Activated CD4-positive, alpha-beta T cell treated with anti-CD3 and anti-CD28 coated beads, Interleukin-2, amount 50 U/mL, for 24 hours (primary cell): ENCODE data around the gene IDH2.
A peak's percentile ranks its signal among the peaks of the same experiment; 100 is the strongest.
"Not testable (repeated sequence)": the region's sequence is repeated elsewhere in the genome, so short reads cannot be mapped to it uniquely, and the experiment has no call there.

Experiments used
- DNase-seq, 2 donors: peaks; one replicate each; pipeline ENCODE4 v3.0.0-alpha.2; 2020; ENCODE audit warnings: low read depth in 1 of 2, low spot score in 1 of 2

The IDH2 gene

GRCh38 chr15:90115783-90116182 is 13.5 kb upstream of the IDH2 start:
- no peak for DNase-seq

- DNase-seq: no peak
These were observed 12.2 kb upstream of the IDH2 start for GRCh38 chr15:90114451-90114901.

- no peak for DNase-seq
These were observed 10.9 kb upstream of the IDH2 start for GRCh38 chr15:90113166-90113565.

- not testable (repeated sequence) for DNase-seq
These were observed 7.0 kb upstream of the IDH2 start for GRCh38 chr15:90109163-90109751.

- not testable (repeated sequence) for DNase-seq
These were observed 5.8 kb upstream of the IDH2 start for GRCh38 chr15:90108038-90108437.

GRCh38 chr15:90106522-90107117 is 4.4 kb upstream of the IDH2 start:
- no peak for DNase-seq

- no peak for DNase-seq
These were observed 3.3 kb upstream of the IDH2 start for GRCh38 chr15:90105521-90105920.

GRCh38 chr15:90104551-90104950 is 2.3 kb upstream of the IDH2 start:
- no peak for DNase-seq

- DNase-seq: no peak
These were observed 1.5 kb upstream of the IDH2 start for GRCh38 chr15:90103701-90104329.

GRCh38 chr15:90101130-90101968 is 919 bp downstream of the IDH2 start:
- DNase-seq: no peak

- no peak for DNase-seq
These were observed 2.1 kb downstream of the IDH2 start for GRCh38 chr15:90099868-90100831.

- DNase-seq: no peak
These were observed 3.0 kb downstream of the IDH2 start for GRCh38 chr15:90099072-90099867.

GRCh38 chr15:90097475-90097874 is 4.8 kb downstream of the IDH2 start:
- DNase-seq: peak in 1 of 2 donors; percentile 74

GRCh38 chr15:90095521-90095959 is 6.7 kb downstream of the IDH2 start:
- no peak for DNase-seq

GRCh38 chr15:90091156-90091931 is 10.9 kb downstream of the IDH2 start:
- DNase-seq: no peak

- no peak for DNase-seq
These were observed 11.9 kb downstream of the IDH2 start for GRCh38 chr15:90090226-90090848.

GRCh38 chr15:90087454-90088154 is 14.7 kb downstream of the IDH2 start:
- no peak for DNase-seq

- DNase-seq: no peak
These were observed 15.4 kb downstream of the IDH2 start for GRCh38 chr15:90086868-90087268.
